Measurements from ENCODE around the gene CGNL1. TPM values are rescaled to one million over a fixed set of nuclear protein-coding genes. Genes with fewer than 3 reads are reported as not detected.
A peak's percentile ranks its signal among the peaks of the same experiment; 100 is the strongest.

CGNL1 gene
- total RNA-seq, 4 donors from 2014 or later, result 9.6 to 21.3 (median 13.1) TPM

- TF ChIP-seq CTCF (IDR thresholded peaks at IDR 0.05) (peak; percentile 85 to 90 (median 85)), POLR2A (IDR thresholded peaks at IDR 0.05; ENCODE audit: low read depth) (no peak)
- no peak overlapping the region for H3K4me3 ChIP-seq
- no peaks in the 10 kb centered on the region for H3K36me3 ChIP-seq
- DNase-seq (ENCODE audit: extremely low spot score), result no peak
- H3K9me3 ChIP-seq, result no peaks in the 10 kb centered on the region
- no peak overlapping the region for H3K27ac ChIP-seq (replicated peaks in 1 of 4)
- H3K4me1 ChIP-seq, result peaks cover 9 to 10% (median 10%) of the 10 kb centered on the region in 4 donors
- no peaks in the 10 kb centered on the region for H3K27me3 ChIP-seq
- 2% methylated on average over 5 of the region's 5 CpGs for WGBS
- intact Hi-C loops (cut with DNase I), result loop anchor here (1.0 to 2.0 kb wide), 2 partner anchors 120 to 187 kb away; no protein-coding TSS in a partner anchor
These were observed 35.5 kb upstream of the CGNL1 start for GRCh38 chr15:57340682-57341259.

GRCh38 chr15:57343048-57343447 lies 33.3 kb upstream of the CGNL1 start:
- H3K27me3 ChIP-seq, result no peaks in the 10 kb centered on the region
- no peaks in the 10 kb centered on the region for H3K9me3 ChIP-seq
- H3K4me1 ChIP-seq, result peaks cover 5 to 10% (median 7%) of the 10 kb centered on the region in 4 donors
- TF ChIP-seq EP300 (IDR thresholded peaks at IDR 0.05) (no peak), POLR2A (IDR thresholded peaks at IDR 0.05; ENCODE audit: low read depth) (no peak), CTCF (IDR thresholded peaks at IDR 0.05) (no peak), POLR2AphosphoS5 (IDR thresholded peaks at IDR 0.05) (no peak)
- H3K27ac ChIP-seq (replicated peaks in 1 of 4), result no peak overlapping the region
- intact Hi-C loops (cut with DNase I), result no loop called here
- 91% methylated on average over 7 of the region's 7 CpGs for WGBS
- H3K4me3 ChIP-seq, result no peak overlapping the region
- no peak for DNase-seq (ENCODE audit: extremely low spot score)
- no peaks in the 10 kb centered on the region for H3K36me3 ChIP-seq

- no peak for DNase-seq (ENCODE audit: extremely low spot score)
- H3K4me3 ChIP-seq, result no peak overlapping the region
- WGBS, result 65% methylated on average over 6 of the region's 6 CpGs
- H3K36me3 ChIP-seq, result no peaks in the 10 kb centered on the region
- no peak overlapping the region for H3K27ac ChIP-seq (replicated peaks in 1 of 4)
- intact Hi-C loops (cut with DNase I), result no loop called here
- H3K27me3 ChIP-seq, result no peaks in the 10 kb centered on the region
- peaks cover 4 to 10% (median 4%) of the 10 kb centered on the region in 4 donors for H3K4me1 ChIP-seq
- TF ChIP-seq CTCF (IDR thresholded peaks at IDR 0.05), result no peak
- TF ChIP-seq EP300 (IDR thresholded peaks at IDR 0.05), result no peak
- no peak for TF ChIP-seq POLR2A (IDR thresholded peaks at IDR 0.05; ENCODE audit: low read depth)
- TF ChIP-seq POLR2AphosphoS5 (IDR thresholded peaks at IDR 0.05), result no peak
- no peaks in the 10 kb centered on the region for H3K9me3 ChIP-seq
These were observed 32.8 kb upstream of the CGNL1 start for GRCh38 chr15:57343498-57343897.

- H3K9me3 ChIP-seq, result no peaks in the 10 kb centered on the region
- no peak overlapping the region for H3K27ac ChIP-seq (replicated peaks in 1 of 4)
- peaks cover 0 to 10% (median 0%) of the 10 kb centered on the region in 4 donors for H3K4me1 ChIP-seq
- H3K4me3 ChIP-seq, result no peak overlapping the region
- intact Hi-C loops (cut with DNase I), result no loop called here
- no peaks in the 10 kb centered on the region for H3K27me3 ChIP-seq
- DNase-seq (ENCODE audit: extremely low spot score), result no peak
- H3K36me3 ChIP-seq, result no peaks in the 10 kb centered on the region
- TF ChIP-seq POLR2A (IDR thresholded peaks at IDR 0.05; ENCODE audit: low read depth) (no peak), CTCF (IDR thresholded peaks at IDR 0.05) (no peak), POLR2AphosphoS5 (IDR thresholded peaks at IDR 0.05) (no peak), EP300 (IDR thresholded peaks at IDR 0.05) (no peak)
- 95% methylated on average over 9 of the region's 9 CpGs for WGBS
These were observed 32.0 kb upstream of the CGNL1 start for GRCh38 chr15:57344282-57344681.

GRCh38 chr15:57345584-57345983 lies 30.7 kb upstream of the CGNL1 start:
- H3K4me3 ChIP-seq, result no peak overlapping the region
- H3K36me3 ChIP-seq, result no peaks in the 10 kb centered on the region
- H3K27ac ChIP-seq (replicated peaks in 1 of 4), result no peak overlapping the region
- H3K9me3 ChIP-seq, result no peaks in the 10 kb centered on the region
- intact Hi-C loops (cut with DNase I), result no loop called here
- TF ChIP-seq EP300 (IDR thresholded peaks at IDR 0.05) (no peak), CTCF (IDR thresholded peaks at IDR 0.05) (peak in 1 of 3 experiments; percentile 11), POLR2A (IDR thresholded peaks at IDR 0.05; ENCODE audit: low read depth) (no peak), POLR2AphosphoS5 (IDR thresholded peaks at IDR 0.05) (no peak)
- no peaks in the 10 kb centered on the region for H3K27me3 ChIP-seq
- DNase-seq (ENCODE audit: extremely low spot score), result no peak
- WGBS, result 82% methylated on average over 5 of the region's 5 CpGs
- peaks cover 0 to 7% (median 0%) of the 10 kb centered on the region in 4 donors for H3K4me1 ChIP-seq

Data from esophagus muscularis mucosa (tissue), 4 donors.